Heart right ventricle (tissue), 16 donors: Measurements from ENCODE around the gene C17orf107. TPM values are rescaled to one million over a fixed set of nuclear protein-coding genes. Genes with fewer than 3 reads are reported as not detected.
"Not testable (repeated sequence)": the region's sequence is repeated elsewhere in the genome, so short reads cannot be mapped to it uniquely, and the experiment has no call there.

Experiments used
- ATAC-seq, 8 donors: fragments of 200-7000 bp; cut with Tn5 transposase; one replicate each; pipeline ENCODE4 v1.9.1; 2020; ENCODE audit warnings: mild to moderate bottlenecking in 8 of 8, moderate library complexity in 8 of 8, moderate number of reproducible peaks in 1 of 8
- DNase-seq, 2 donors: peaks; one replicate each; pipeline ENCODE4 v3.0.0-alpha.2; 2020
- H3K27ac ChIP-seq, 10 donors: fragments of 200-600 bp; sonication (generic) in 2 of 10; one replicate each; pipeline versions ENCODE4 v1.5.0 to v1.8.0; 2020 to 2022; ENCODE audit warnings: mild to moderate bottlenecking in 3 of 10
- H3K27me3 ChIP-seq, 7 donors: fragments of 200-600 bp; one replicate each; pipeline ENCODE4 v1.8.0; 2021 to 2022; ENCODE audit warnings: mild to moderate bottlenecking in 2 of 7
- H3K36me3 ChIP-seq, 9 donors: fragments of 200-600 bp; sonication (generic) in 1 of 9; one replicate each; pipeline versions ENCODE4 v1.5.0 to v1.8.0; 2020 to 2022; ENCODE audit warnings: mild to moderate bottlenecking in 2 of 9
- H3K4me1 ChIP-seq, 9 donors: fragments of 200-600 bp; sonication (generic) in 1 of 9; one replicate each; pipeline versions ENCODE4 v1.5.0 to v1.8.0; 2020 to 2022; ENCODE audit warnings: mild to moderate bottlenecking in 4 of 9
- H3K4me3 ChIP-seq, 10 donors: fragments of 200-600 bp; sonication (generic) in 2 of 10; one replicate each; pipeline versions ENCODE4 v1.5.0 to v1.8.0; 2020 to 2022; ENCODE audit warnings: mild to moderate bottlenecking in 7 of 10, moderate library complexity in 2 of 10
- H3K9me3 ChIP-seq, 11 donors: fragments of 200-600 bp in 10 of 11; sonication (generic) in 2 of 11; one replicate each; pipeline versions ENCODE4 v1.5.0 to v1.8.0; 2013 to 2022; ENCODE audit warnings: mild to moderate bottlenecking in 2 of 11, control low read depth in 1 of 11, moderate library complexity in 1 of 11
- WGBS, 2 donors: extraction: QIAGEN DNeasy Blood & Tissue Kit; methylation state at CpG; one replicate each; pipeline ENCODE4 v1.1.7; 2013; ENCODE audit warnings: inconsistent platforms in 1 of 2; 5-methylcytosine and 5-hydroxymethylcytosine counted together
- intact Hi-C, 10 donors: fragments of 100-400 bp; cut with DNase I; formaldehyde crosslinking; loops; one replicate each; pipeline versions ENCODE4 v1.11.1 to v1.14.2; 2022
- polyA plus RNA-seq, 2 donors: library from polyadenylated mRNA; stranded (reverse); fragments of 200-250 nt; gene quantifications; one replicate each; pipeline ENCODE4 v1.2.3, GENCODE V29; 2013
- total RNA-seq, 10 donors: library from RNA; stranded (reverse); fragmentation: NEBNext Ultra II Directional in 3 of 10; extraction: Animal tissue kit (Norgen Biotek cat#: 25700) in 3 of 10; gene quantifications; one replicate each; pipeline versions ENCODE4 v1.2.1 to v1.2.4, GENCODE V29; 2021 to 2023
- TF ChIP-seq, protein P1 (sequence below), 9 donors: fragments of 200-600 bp; sonication (generic) in 2 of 9; IDR thresholded peaks; one replicate each; pipeline versions ENCODE4 v1.5.0 to v1.8.0; 2021 to 2022; ENCODE audit warnings: antibody characterized with exemption in 9 of 9, mild to moderate bottlenecking in 5 of 9, moderate library complexity in 1 of 9
- donor health status: Arrhythmogenic right ventricular cardiomyopathy.
- donor health status: ischemic (EF 13 %, LVEDD 7.1; RV severe dilation, severe dysfunction).
- donor health status: healthy with polysubstance abuse.
- donor health status: DM: no; HTN: yes; CAD: no.
- donor health status: DM: no; HTN: no; CAD: no.
- donor health status: ischemic (EF 25% LVEDD 6.9; RV normal size, moderate dysfunction).
- donor health status: ischemic (EF 25% LVEDD 5.7; RV mildly dilated, moderate dysfunction).
- donor health status: healthy.
- donor health status: DM: yes; HTN: yes; CAD: no.
- donor health status: Ischemic cardiomyopathy.
- donor health status: ischemic (EF 35%, LVEDD 5.7; RV mildly dilated, moderate dysfunction).
- donor health status: nonischemic (EF 11% LVEDD 7.7; RV severe dilation, severe dysfunction).
- donor health status: DM: yes; HTN: yes; CAD: no.
- donor health status: PGD.
- donor health status: ischemic (EF 29% LVEDD 5.4; RV normal size, mild dysfunction).
- donor health status: nonischemic (EF 23%, LVEDD 6.1; RV moderate dilation, normal function).

The C17orf107 gene
- total and polyA plus RNA-seq, 12 donors: 0.28 to 0.86 (median 0.44) TPM; not detected in 1

DNA sequence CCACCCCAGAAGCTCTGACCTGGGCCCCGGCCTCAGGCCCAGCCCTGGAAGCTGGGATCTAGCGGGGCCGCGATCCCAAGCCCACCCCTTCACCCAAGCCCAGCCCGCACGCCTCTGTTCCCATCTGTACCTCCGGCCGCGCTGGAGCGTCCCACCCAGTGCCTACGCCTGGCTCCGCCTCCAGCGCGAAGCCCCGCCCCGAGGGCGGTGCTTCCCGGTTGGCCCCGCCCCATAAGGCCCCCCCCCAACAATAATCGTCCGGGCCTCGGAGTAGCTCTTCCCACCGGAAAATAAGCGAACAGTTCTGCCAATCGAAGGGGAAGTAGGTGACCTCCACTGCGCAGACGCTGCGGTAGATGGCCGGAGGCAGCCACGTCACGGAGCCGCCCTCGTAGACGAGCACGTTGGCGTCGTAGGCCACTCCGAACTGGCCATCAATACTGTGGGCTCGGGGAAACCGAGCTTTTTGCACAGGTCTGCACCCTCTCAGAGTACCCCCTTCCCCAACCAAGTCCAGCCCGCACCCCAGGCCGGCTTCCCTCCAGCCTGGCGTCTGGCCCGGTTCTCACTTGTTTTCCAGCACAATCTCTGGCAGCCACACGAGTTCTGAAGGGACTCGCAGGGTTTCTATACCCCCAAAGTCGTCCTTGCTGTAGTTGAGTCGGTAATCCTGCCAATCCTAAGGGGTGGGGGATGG is 2.5 kb downstream of the C17orf107 start:
- Histone ChIP-seq H3K9me3 (no peaks in the 10 kb centered on the region), H3K4me3 (peak overlapping the region in 7 of 10 donors; percentile 14 to 63 (median 57)), H3K4me1 (peaks cover 0 to 47% (median 32%) of the 10 kb centered on the region in 9 donors), H3K36me3 (peaks cover 0 to 8% (median 2%) of the 10 kb centered on the region in 9 donors), H3K27me3 (peaks cover 0 to 36% (median 21%) of the 10 kb centered on the region in 7 donors), H3K27ac (peak overlapping the region; percentile 25 to 75 (median 58))
- DNase-seq: peak; percentile 51 to 77
- peak; percentile 21 to 78 (median 46) for ATAC-seq
- intact Hi-C loops: loop anchor here in 3 of 10 donors (2.0 to 5.0 kb wide), 3 partner anchors 114 to 189 kb away; partner anchors contain the start of genes ARRB2 (in 1 of the 3), GLTPD2 (in 1 of the 3) and VMO1 (in 1 of the 3)
- TF ChIP-seq, protein P1, sequence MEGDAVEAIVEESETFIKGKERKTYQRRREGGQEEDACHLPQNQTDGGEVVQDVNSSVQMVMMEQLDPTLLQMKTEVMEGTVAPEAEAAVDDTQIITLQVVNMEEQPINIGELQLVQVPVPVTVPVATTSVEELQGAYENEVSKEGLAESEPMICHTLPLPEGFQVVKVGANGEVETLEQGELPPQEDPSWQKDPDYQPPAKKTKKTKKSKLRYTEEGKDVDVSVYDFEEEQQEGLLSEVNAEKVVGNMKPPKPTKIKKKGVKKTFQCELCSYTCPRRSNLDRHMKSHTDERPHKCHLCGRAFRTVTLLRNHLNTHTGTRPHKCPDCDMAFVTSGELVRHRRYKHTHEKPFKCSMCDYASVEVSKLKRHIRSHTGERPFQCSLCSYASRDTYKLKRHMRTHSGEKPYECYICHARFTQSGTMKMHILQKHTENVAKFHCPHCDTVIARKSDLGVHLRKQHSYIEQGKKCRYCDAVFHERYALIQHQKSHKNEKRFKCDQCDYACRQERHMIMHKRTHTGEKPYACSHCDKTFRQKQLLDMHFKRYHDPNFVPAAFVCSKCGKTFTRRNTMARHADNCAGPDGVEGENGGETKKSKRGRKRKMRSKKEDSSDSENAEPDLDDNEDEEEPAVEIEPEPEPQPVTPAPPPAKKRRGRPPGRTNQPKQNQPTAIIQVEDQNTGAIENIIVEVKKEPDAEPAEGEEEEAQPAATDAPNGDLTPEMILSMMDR (IDR thresholded peaks at IDR 0.05): no peak
- 36 to 55% methylated on average over 48 of the region's 48 CpGs for WGBS, 2 donors

DNA sequence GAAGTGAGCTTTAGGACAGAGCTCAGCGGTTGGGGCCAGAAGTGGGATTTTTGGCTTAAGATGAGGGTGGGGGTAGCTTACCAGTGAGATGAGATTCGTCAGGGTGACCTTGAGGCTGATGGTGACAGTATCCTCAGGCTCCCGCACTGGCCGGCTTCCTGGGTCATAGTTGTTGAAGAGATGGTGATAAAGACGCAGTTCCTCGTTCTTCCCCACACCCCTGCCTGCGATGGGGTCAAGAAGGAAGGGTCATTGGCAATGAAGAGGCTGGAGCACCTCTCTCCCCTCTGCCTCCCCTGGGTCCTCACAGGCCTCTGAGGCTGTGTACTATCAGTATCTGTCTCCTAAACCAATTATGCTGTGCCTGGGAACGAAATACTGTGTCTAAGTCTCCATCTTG is 3.2 kb downstream of the C17orf107 start:
- peak overlapping the region in 7 of 10 donors; percentile 31 to 71 (median 60) for H3K27ac ChIP-seq
- intact Hi-C loops: loop anchor here in 3 of 10 donors (2.0 to 5.0 kb wide), 3 partner anchors 115 to 190 kb away; partner anchors contain the start of genes ARRB2 (in 1 of the 3), GLTPD2 (in 1 of the 3) and VMO1 (in 1 of the 3)
- no peak for ATAC-seq

DNA sequence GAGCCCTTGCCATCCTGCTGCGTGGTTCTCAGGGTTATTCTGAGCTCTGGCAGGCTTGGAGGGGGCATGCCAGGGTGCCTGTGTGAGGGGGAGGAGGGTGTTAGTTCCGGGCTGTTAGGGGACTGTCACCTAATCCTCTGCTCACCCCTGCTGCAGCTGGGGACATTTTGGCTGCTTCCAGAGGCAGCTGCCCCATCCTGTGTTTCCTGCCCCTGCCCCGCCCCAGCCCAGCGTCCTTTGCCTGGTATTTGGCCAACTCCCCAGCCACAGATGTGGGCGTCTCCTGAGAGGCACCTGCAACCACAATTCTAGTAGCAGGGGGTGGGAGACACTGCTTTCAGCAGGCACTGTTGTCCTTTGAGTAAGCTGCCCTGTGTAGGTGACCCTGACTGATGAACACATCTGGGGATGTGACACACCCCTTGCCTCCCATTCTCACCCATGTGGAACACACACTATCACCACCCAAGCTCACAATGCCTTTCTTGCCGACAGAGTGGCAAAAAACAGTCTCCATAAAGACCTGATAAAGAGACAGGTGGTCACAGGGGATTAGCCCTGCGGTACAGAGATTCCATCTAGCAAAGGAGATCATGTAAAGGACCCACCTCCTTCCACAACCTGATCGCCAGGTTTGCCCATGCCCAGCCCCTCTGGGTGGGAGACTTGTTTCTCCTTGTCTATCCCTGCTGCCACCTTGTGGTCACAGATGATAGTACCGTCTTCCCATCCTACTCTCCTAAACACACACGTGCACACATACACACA is 3.9 kb downstream of the C17orf107 start, which contains the start of gene CHRNE:
Gene CHRNE (minus strand): TSS at position 48 of the 768 bp plus-strand sequence. CDS start 35 bp downstream, at position 13.
- peaks cover 0 to 36% (median 21%) of the 10 kb centered on the region in 7 donors for H3K27me3 ChIP-seq
- no peaks in the 10 kb centered on the region for H3K36me3 ChIP-seq
- ATAC-seq (peak in 3 of 8 donors; percentile 29 to 40 (median 37)), DNase-seq (peak in 1 of 2 donors; percentile 81)
- peak within 1 kb of the TSS in 9 of 10 donors; percentile 25 to 71 (median 59) for H3K27ac ChIP-seq
- TF ChIP-seq, protein P1 (IDR thresholded peaks at IDR 0.05): peak; percentile 50 to 88 (median 77)
- peak within 1 kb of the TSS in 4 of 10 donors; percentile 13 to 53 (median 20) for H3K4me3 ChIP-seq
- intact Hi-C loops: loop anchor here in 3 of 10 donors (2.0 to 5.0 kb wide), 3 partner anchors 116 to 191 kb away; partner anchors contain the start of genes ARRB2 (in 1 of the 3), GLTPD2 (in 1 of the 3) and VMO1 (in 1 of the 3)
- 21 to 24% methylated on average over 10 of the region's 10 CpGs for WGBS, 2 donors
- peaks cover 0 to 49% (median 34%) of the 10 kb centered on the region in 9 donors for H3K4me1 ChIP-seq
- no peaks in the 10 kb centered on the region for H3K9me3 ChIP-seq

More for the DNA sequence above, 3.2 kb downstream of the C17orf107 start:
- peaks cover 0 to 47% (median 32%) of the 10 kb centered on the region in 9 donors for H3K4me1 ChIP-seq
- no peaks in the 10 kb centered on the region for H3K9me3 ChIP-seq
- no peak for DNase-seq
- peaks cover 0 to 36% (median 21%) of the 10 kb centered on the region in 7 donors for H3K27me3 ChIP-seq
- WGBS, 2 donors: 59 to 69% methylated on average over 8 of the region's 8 CpGs
- H3K36me3 ChIP-seq: peaks cover 0 to under 1% (median 0%) of the 10 kb centered on the region in 9 donors
- TF ChIP-seq, protein P1 (IDR thresholded peaks at IDR 0.05): no peak
- no peak overlapping the region for H3K4me3 ChIP-seq

DNA sequence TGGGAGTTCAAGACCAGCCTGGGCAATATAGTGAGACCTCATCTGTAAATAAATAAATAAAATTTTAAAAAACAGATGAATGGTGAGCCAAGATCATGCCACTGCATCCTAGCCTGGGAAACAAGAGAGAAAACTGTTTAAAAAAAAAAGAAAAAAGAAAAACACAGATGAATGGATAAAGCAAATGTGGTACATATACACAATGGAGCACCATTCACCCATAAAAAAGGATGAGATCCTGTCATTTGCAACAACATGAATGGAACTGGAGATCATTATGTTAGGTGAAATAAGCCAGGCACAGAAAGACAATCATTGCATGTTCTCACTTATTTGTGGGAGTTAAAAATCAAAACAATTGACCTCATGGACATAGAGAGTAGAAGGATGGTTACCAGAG is 7.3 kb downstream of the C17orf107 start:
- not testable (repeated sequence) for H3K4me3 ChIP-seq, DNase-seq, ATAC-seq, H3K36me3 ChIP-seq, H3K27ac ChIP-seq, H3K27me3 ChIP-seq, H3K9me3 ChIP-seq
- peaks cover 0 to 35% (median 22%) of the 10 kb centered on the region in 9 donors for H3K4me1 ChIP-seq
- intact Hi-C loops: loop anchor here in 7 of 10 donors (5.0 kb wide), 4 partner anchors 41 to 156 kb away; partner anchors contain the start of genes CAMTA2 (in 3 of the 7), SPAG7 (in 2 of the 7) and PFN1 (in 1 of the 7)
